GM12865 (cell line): ENCODE measurements around the gene BAIAP2.

Experiments
- DNase-seq: peaks from one replicate; pipeline ENCODE4 v3.0.0; 2010; ENCODE audit warnings: low read depth
- H3K4me3 ChIP-seq: 2 replicates; pipeline ENCODE4 v1.5.1; 2011; ENCODE audit warnings: mild to moderate bottlenecking, low read depth, low read length, control low read depth
- TF ChIP-seq, protein P1 (sequence below): IDR thresholded peaks from 2 replicates; pipeline ENCODE4 v1.5.1; 2011; ENCODE audit warnings: low read length, control low read depth, low read depth, inconsistent platforms; ENCODE audit not compliant: insufficient read depth; ENCODE audit errors: missing control alignments

BAIAP2 gene

DNA sequence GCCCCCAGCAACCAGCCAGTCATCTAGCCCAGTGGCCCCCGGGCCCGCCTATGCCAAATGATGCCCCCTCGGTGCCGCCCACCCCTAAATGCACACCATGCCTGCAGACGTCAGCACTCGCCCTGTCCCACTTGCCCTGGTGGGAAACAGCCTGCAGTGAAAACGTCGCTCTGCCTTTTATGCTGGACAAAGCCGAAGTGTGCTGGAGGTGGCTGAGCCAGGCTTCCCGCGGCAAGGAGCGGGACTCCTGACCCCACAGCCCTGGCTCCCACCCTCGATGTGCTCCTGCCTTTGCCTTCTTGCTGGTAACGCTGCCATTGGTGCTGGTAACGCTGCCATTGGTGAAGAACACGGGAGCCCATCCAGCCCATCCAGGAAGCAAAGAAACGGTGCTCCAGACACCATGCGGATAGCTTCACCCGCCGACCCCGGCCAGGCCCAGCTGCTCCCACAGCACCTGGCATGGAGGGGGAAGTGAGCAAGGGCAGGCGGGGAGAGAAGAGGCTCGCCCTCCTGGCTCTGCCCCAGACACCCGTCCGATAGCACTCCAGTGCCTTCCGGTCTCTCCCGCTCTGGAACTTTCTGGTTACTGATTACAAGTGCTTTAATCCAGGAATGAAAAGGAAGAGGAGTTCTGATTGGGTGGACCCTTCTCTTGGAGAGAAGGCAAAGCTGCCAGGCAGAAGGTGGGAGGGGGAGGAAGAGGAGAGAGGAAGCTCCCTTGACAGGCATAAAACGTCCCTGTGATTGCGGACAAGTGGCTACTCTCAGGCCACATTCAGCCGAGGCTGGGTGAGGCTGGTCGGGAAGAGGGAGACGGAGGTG lies 4.0 kb upstream of the BAIAP2 start:
- TF ChIP-seq, protein P1, sequence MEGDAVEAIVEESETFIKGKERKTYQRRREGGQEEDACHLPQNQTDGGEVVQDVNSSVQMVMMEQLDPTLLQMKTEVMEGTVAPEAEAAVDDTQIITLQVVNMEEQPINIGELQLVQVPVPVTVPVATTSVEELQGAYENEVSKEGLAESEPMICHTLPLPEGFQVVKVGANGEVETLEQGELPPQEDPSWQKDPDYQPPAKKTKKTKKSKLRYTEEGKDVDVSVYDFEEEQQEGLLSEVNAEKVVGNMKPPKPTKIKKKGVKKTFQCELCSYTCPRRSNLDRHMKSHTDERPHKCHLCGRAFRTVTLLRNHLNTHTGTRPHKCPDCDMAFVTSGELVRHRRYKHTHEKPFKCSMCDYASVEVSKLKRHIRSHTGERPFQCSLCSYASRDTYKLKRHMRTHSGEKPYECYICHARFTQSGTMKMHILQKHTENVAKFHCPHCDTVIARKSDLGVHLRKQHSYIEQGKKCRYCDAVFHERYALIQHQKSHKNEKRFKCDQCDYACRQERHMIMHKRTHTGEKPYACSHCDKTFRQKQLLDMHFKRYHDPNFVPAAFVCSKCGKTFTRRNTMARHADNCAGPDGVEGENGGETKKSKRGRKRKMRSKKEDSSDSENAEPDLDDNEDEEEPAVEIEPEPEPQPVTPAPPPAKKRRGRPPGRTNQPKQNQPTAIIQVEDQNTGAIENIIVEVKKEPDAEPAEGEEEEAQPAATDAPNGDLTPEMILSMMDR: no peak
- no peak for DNase-seq
- H3K4me3 ChIP-seq: no peak overlapping the region

DNA sequence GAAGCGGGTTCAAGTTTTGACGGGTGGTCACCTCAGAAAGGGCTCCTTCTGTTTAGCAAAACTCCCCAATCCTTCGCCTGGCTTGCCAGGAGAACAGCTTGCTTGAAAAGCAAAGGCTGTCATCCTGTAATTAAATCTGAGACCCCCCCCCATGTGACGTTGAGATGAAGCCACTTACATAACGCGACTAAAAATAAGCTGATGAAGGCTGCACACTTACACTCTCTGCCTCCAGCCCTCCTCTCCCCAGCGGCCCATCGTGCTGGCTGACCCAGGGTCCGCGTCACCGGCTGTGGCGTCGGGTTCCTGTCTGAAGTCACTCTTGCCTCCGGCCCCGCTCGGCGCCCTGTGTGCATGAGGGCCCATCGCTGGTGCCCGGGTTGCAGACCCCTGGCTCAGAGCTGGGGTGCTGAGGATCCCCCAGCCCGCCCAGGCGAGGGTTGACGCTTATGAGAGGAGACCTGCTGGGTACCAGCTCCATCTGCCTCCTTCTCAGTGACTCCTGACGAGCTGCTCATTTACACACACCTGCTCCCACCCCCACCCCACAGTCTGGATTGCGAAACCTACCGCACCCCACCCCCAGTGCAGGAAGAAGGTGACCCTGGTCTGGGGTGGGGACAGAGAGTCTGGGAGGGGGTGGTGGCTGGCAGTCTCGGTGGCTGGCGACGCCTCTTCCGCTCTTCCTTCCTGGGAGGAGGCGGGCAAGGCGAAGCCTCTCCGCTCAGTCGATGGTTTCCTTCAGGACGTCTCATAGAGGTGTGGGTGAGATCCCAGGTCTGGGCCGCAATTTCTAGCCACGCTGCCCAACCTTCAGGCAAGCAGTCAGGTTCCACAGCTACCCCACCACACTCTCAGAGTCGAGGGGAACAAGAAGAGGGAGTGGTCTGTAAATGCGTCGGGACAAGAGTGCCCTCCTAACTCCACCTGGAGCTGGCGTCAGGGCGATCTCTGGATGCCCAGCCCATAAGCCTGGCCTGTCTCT lies 3.1 kb upstream of the BAIAP2 start:
- no peak for DNase-seq
- TF ChIP-seq, protein P1: no peak
- H3K4me3 ChIP-seq: no peak overlapping the region

DNA sequence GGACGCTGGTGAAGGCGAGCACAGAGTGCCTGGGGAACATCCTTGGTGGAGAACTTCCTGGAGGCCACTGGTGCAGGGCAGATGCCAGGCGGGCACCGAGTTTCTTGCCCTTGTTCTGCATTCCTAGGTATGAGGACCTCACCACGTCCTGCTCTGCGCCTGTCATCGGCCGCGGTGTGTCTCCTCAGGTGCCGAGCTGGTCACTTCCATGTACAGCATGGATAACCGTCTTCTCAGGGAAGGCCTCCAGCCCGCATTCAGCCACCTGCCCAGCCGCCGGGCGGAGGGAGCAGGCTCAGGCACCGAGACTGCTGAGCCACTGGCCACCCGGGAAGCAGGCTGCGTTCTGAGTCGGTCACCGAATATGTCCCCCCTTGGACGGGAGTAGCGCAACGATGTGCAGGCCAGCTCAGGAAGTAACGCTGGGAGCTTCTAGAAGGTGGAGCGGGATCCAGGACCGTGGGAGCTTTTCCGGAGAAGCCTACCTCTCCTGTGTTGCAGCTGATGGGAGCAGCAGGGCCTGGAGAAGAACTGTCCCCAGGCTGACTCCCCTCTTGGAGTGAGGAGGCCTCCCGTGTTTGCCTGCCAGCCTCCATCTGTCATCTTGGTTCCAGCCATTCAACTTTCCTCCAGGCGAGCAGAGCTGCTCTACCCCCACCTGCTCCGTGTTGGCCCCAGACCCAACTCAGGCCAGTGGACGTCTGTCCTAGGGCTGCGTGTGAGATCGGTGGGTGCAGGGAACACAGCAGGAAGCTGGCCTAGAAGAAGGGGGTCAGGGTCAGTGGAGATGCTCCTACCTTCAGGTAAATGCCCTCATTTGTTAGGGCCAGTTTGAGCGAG lies 2.1 kb upstream of the BAIAP2 start:
- no peak for DNase-seq
- no peak overlapping the region for H3K4me3 ChIP-seq
- TF ChIP-seq, protein P1: no peak

DNA sequence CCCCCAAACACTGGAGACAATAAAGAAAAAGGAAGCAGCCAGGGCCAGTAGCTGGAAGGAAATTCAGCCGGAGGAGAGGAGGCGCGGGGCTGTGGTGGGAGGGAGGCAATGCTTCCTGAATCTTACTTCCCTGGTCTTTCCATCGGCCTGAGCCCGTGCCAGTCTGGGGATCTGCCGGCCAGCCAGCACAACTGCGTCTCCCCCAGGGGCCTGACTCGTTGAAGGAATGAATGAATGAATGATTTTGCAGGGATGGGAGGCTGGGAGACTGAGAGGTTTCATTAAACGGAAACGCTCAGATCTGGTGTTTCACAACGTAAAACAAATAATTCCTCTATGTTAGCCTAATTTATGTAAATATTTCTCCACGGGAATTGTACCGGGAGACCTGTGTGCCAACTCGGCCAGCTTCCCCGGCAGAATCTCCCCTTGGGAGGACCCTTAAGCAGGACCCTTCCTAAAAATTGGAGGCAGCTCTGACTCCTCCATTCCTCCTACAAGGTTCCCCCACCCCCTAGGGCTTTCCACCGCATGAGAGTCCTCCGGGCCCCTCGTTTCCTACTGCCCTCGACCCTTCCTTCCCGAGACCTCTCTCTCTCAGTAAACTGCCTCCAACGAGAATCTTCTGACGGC lies 1.3 kb upstream of the BAIAP2 start:
- TF ChIP-seq, protein P1: no peak
- H3K4me3 ChIP-seq: no peak overlapping the region
- DNase-seq: no peak

DNA sequence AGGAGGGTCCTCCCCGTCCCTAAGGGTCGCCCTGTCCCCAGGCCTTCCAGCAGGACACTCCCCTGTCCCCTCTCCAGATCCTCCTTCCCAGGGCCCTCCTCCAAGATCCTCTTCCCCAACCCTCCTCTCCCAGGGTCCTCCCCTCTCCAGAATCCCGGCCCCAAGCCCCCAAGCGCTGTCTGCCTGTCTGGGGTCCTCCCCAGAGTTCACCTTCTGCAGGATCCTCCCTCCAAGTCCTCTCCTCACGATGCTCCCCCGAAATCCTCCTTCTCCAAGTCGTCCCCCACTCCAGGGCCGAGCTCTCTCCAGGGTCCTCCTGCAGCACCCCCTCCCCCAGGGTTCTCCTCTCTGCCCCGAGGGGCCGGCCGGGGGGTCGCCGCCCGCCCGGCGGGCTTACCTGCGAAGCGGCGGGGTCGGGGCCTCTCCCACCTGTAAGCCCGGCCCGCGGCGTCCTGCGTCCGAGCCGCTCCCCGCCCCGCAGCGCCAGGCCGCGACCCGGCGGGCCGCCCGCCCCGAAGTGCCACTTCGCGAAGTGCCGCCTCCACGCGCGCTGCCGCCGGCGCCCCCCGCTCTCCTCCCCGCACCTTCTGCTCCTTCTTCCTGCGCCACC lies 678 bp upstream of the BAIAP2 start:
- TF ChIP-seq, protein P1: no peak
- DNase-seq: no peak
- H3K4me3 ChIP-seq: no peak overlapping the region
